GM12874 (cell line): ENCODE measurements around the gene BEND7.

ENCODE experiments used
- CTCF ChIP-seq: IDR thresholded peaks from 2 replicates; pipeline ENCODE4 v1.5.1; 2011; ENCODE audit warnings: low read depth, mild to moderate bottlenecking, control low read depth, low read length, moderate library complexity; ENCODE audit not compliant: insufficient read depth

The BEND7 gene

GRCh38 chr10:13518076-13518692 is 10.6 kb downstream of the BEND7 start:
- TF ChIP-seq CTCF = peak; percentile 27; the same call in 1 of the 2 replicates

GRCh38 chr10:13517675-13518074 is 11.1 kb downstream of the BEND7 start:
- no peak for TF ChIP-seq CTCF

GRCh38 chr10:13516176-13516575 is 12.6 kb downstream of the BEND7 start:
- TF ChIP-seq CTCF = no peak

- no peak for TF ChIP-seq CTCF
These were observed 13.3 kb downstream of the BEND7 start for GRCh38 chr10:13515467-13515866.

- no peak for TF ChIP-seq CTCF
These were observed 14.5 kb downstream of the BEND7 start for GRCh38 chr10:13514296-13514695.

GRCh38 chr10:13512564-13512963 is 16.2 kb downstream of the BEND7 start:
- no peak for TF ChIP-seq CTCF

- TF ChIP-seq CTCF = no peak
These were observed 17.4 kb downstream of the BEND7 start for GRCh38 chr10:13511409-13511808.
